ENCODE results near the gene FAF1. TPM values are rescaled to one million over a fixed set of nuclear protein-coding genes. Genes with fewer than 3 reads are reported as not detected.
A peak's percentile ranks its signal among the peaks of the same experiment; 100 is the strongest.
"Not testable (repeated sequence)": the region's sequence is repeated elsewhere in the genome, so short reads cannot be mapped to it uniquely, and the experiment has no call there.

FAF1 gene
- total and polyA plus RNA-seq, 2 of the 8 experiments (the other 6 are each of a cell fraction or from before 2014, with no cell fraction given) = 10.8 to 65.9 TPM

DNA sequence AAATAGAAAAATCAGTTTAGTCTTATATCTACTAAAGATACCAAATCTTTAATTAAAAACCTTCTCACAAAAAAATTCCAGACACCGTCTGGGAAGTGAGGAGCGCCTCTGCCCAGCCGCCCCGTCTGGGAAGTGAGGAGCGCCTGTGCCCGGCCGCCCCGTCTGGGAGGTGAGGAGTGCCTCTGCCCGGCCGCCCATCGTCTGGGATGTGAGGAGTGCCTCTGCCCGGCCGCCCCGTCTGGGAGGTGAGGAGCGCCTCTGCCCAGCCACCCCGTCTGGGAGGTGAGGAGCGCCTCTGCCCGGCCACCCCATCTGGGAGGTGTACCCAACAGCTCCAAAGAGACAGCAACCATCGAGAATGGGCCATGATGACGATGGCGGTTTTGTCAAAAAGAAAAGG, 133.3 kb downstream of the FAF1 start:
- not testable (repeated sequence) for FAIRE-seq
- WGBS, 2 experiments (ENCODE audit: extremely low coverage in 1 of 2, insufficient coverage in 1 of 2, insufficient read length in 1 of 2, insufficient replicate concordance in 2 of 2, low coverage in 1 of 2, low lambda C conversion rate in 2 of 2, missing lambda C conversion rate in 1 of 2) = 94% methylated on average over 21 of the region's 21 CpGs; no CpG with 5 or more reads in 1 of the 2 experiments

More for the DNA sequence above, 133.3 kb downstream of the FAF1 start:
- H3K27me3 ChIP-seq (replicated peaks in 1 of 4; ENCODE audit: control insufficient read depth in 3 of 4, extremely low read depth in 1 of 4, insufficient read depth in 3 of 4, low read length in 3 of 4); H3K14ac ChIP-seq (ENCODE audit: insufficient read length); H3K18ac ChIP-seq (ENCODE audit: extremely low read depth, low read length); H4K8ac ChIP-seq (ENCODE audit: extremely low read depth, insufficient read depth, low read length); H3K4me2 ChIP-seq (ENCODE audit: insufficient read depth in 1 of 2, low read depth in 2 of 2, low read length in 2 of 2); DNase-seq (ENCODE audit: low read depth in 1 of 2, low spot score in 2 of 2); H3K36me3 ChIP-seq (ENCODE audit: control insufficient read depth in 2 of 4, insufficient read depth in 4 of 4, low read length in 3 of 4); H3K23me2 ChIP-seq (ENCODE audit: low read depth, low read length); H4K5ac ChIP-seq (ENCODE audit: insufficient read length, low read depth, low read length); H3K9ac ChIP-seq (replicated peaks in 1 of 4; ENCODE audit: extremely low read depth in 1 of 4, low read depth in 3 of 4, low read length in 3 of 4); H3K79me1 ChIP-seq (ENCODE audit: low read depth, low read length); H2BK20ac ChIP-seq (ENCODE audit: low read length); H4K20me1 ChIP-seq (replicated peaks in 1 of 2; ENCODE audit: control insufficient read depth in 1 of 2, insufficient read depth in 2 of 2, low read length in 2 of 2); H3K4me1 ChIP-seq (replicated peaks in 1 of 4; ENCODE audit: control insufficient read depth in 3 of 4, insufficient read depth in 4 of 4, low read length in 3 of 4); H2BK12ac ChIP-seq (ENCODE audit: low read depth, low read length); H3K56ac ChIP-seq (replicated peaks; ENCODE audit: insufficient read length, low read depth, low read length); H3K23ac ChIP-seq (ENCODE audit: insufficient read length); H3K4me3 ChIP-seq (ENCODE audit: extremely low read depth in 1 of 4, insufficient read depth in 2 of 4, low read depth in 3 of 4, low read length in 4 of 4); CTCF ChIA-PET (ENCODE audit: partially characterized antibody); H3K79me2 ChIP-seq (ENCODE audit: control insufficient read depth in 1 of 2, insufficient read depth in 2 of 2, low read length in 2 of 2); H2AFZ ChIP-seq (ENCODE audit: low read length); H4K91ac ChIP-seq (replicated peaks; ENCODE audit: insufficient read length, low read length); H2AK5ac ChIP-seq (ENCODE audit: low read depth, low read length); H3K27ac ChIP-seq (ENCODE audit: low read depth, low read length); POLR2A ChIA-PET (ENCODE audit: partially characterized antibody); H3K4ac ChIP-seq (replicated peaks; ENCODE audit: insufficient read length, low read depth, low read length); H2BK120ac ChIP-seq (replicated peaks; ENCODE audit: low read depth, low read length); H2BK5ac ChIP-seq (ENCODE audit: low read depth, low read length); H3K9me3 ChIP-seq (ENCODE audit: insufficient read depth in 2 of 2, low read depth in 1 of 2, low read length in 1 of 2); H2BK15ac ChIP-seq (ENCODE audit: low read length): not testable (repeated sequence)
- TF ChIP-seq EP300 (IDR thresholded peaks at IDR 0.05; ENCODE audit: borderline replicate concordance in 1 of 2, low read depth in 2 of 2, low read length in 2 of 2) = peak in 1 of 2 experiments; percentile 5; a peak in 1 of 3 replicates

Measured in H1 (cell line).